ENCODE data around the gene SMIM22. TPM values are rescaled to one million over a fixed set of nuclear protein-coding genes. Genes with fewer than 3 reads are reported as not detected.

SMIM22 gene
- total and polyA plus RNA-seq, 2 donors (not counting 3 experiments of a cell fraction or from before 2014, with no cell fraction given), result not detected

DNA sequence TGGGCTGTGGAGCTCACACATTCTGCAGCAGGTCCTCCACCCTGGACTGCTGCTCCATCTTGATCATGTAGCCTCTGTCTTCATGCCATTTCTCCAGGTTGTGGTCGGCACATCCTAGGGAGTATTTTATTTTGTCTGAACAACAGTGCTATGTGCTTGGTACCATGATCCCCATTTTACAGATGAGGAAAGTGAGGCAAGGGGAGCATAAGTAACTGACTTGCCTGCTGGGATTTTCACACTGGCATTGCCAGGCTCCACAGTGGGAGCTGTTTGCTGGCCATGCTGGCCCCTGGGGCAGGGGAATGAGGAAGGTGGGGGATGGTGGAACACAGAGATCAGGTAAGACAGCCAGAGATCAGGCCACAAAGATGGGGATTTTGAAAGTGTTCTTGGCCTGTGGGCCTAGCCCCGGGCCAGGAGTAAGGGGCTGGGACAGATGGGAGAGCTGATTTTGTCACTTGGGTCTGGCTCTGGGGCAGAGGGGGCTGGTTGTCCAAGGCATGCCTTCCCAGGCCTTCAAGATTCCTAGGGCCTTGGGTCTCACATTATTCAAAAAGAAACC is 18.9 kb upstream of the SMIM22 start:
- no peak overlapping the region for H3K4me3 ChIP-seq (replicated peaks in 1 of 3; ENCODE audit: insufficient read depth in 1 of 3, low read depth in 1 of 3, low read length in 3 of 3)
- no peaks in the 10 kb centered on the region for H4K20me1 ChIP-seq (replicated peaks; ENCODE audit: control insufficient read depth, extremely low read depth, insufficient read depth, low read length)
- H3K27me3 ChIP-seq (ENCODE audit: control insufficient read depth in 2 of 2, insufficient read depth in 2 of 2, low read length in 2 of 2), result no peaks in the 10 kb centered on the region
- no peaks in the 10 kb centered on the region for H3K9me1 ChIP-seq (replicated peaks; ENCODE audit: control insufficient read depth, extremely low read depth, insufficient read depth, low read length)
- TF ChIP-seq POLR2AphosphoS5 (IDR thresholded peaks at IDR 0.05; ENCODE audit: insufficient read depth, low read depth, low read length) (no peak), POLR2A (IDR thresholded peaks at IDR 0.05; ENCODE audit: low read depth, low read length) (no peak), MAX (IDR thresholded peaks at IDR 0.05; ENCODE audit: insufficient read depth, insufficient read length) (no peak), MYC (IDR thresholded peaks at IDR 0.05; ENCODE audit: low read depth, low read length) (no peak), GATA2 (IDR thresholded peaks at IDR 0.05; ENCODE audit: insufficient read depth, insufficient read length, low read depth, low read length) (no peak), EZH2 (IDR thresholded peaks at IDR 0.05; ENCODE audit: borderline replicate concordance, low read depth, low read length, severe bottlenecking) (no peak), FOS (IDR thresholded peaks at IDR 0.05; ENCODE audit: borderline replicate concordance, insufficient read depth, low read length) (no peak), JUN (IDR thresholded peaks at IDR 0.05; ENCODE audit: borderline replicate concordance, insufficient read depth, insufficient read length, low read depth) (no peak)
- TF ChIP-seq, protein P1, sequence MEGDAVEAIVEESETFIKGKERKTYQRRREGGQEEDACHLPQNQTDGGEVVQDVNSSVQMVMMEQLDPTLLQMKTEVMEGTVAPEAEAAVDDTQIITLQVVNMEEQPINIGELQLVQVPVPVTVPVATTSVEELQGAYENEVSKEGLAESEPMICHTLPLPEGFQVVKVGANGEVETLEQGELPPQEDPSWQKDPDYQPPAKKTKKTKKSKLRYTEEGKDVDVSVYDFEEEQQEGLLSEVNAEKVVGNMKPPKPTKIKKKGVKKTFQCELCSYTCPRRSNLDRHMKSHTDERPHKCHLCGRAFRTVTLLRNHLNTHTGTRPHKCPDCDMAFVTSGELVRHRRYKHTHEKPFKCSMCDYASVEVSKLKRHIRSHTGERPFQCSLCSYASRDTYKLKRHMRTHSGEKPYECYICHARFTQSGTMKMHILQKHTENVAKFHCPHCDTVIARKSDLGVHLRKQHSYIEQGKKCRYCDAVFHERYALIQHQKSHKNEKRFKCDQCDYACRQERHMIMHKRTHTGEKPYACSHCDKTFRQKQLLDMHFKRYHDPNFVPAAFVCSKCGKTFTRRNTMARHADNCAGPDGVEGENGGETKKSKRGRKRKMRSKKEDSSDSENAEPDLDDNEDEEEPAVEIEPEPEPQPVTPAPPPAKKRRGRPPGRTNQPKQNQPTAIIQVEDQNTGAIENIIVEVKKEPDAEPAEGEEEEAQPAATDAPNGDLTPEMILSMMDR (IDR thresholded peaks at IDR 0.05; ENCODE audit: extremely low read depth in 1 of 2, insufficient read depth in 1 of 2, low read depth in 1 of 2, low read length in 2 of 2), result no peak
- intact Hi-C loops (cut with micrococcal nuclease), result no loop called here
- H3K9ac ChIP-seq (replicated peaks; ENCODE audit: extremely low read depth, insufficient read depth, low read length), result no peak overlapping the region
- BruUV-seq (replicated peaks), result no TSS peak
- H3K4me1 ChIP-seq (ENCODE audit: control insufficient read depth, extremely low read depth, insufficient read depth, low read length), result no peaks in the 10 kb centered on the region
- H3K9me3 ChIP-seq (replicated peaks; ENCODE audit: control insufficient read depth, insufficient read depth, low read length), result no peaks in the 10 kb centered on the region
- H3K79me2 ChIP-seq (ENCODE audit: control insufficient read depth, insufficient read depth, low read length), result no peaks in the 10 kb centered on the region
- POLR2A ChIA-PET, result no interaction called here
- FAIRE-seq (no peak), DNase-seq (ENCODE audit: low read depth, low spot score) (no peak)
- no peak overlapping the region for H3K27ac ChIP-seq (ENCODE audit: insufficient read depth, low read depth, low read length)
- dilution Hi-C loops (cut with MboI; ENCODE audit: extremely low pct_ligation_motif_present, low sequenced_read_pairs), result no loop called here
- no peak overlapping the region for H3K4me2 ChIP-seq (ENCODE audit: insufficient read depth, low read length)
- no peaks in the 10 kb centered on the region for H3K36me3 ChIP-seq (ENCODE audit: control insufficient read depth in 2 of 2, extremely low read depth in 1 of 2, insufficient read depth in 2 of 2, low read length in 2 of 2)
- no peak overlapping the region for H2AFZ ChIP-seq (ENCODE audit: low read depth, low read length)
- CTCF ChIA-PET, result no interaction called here

Measured in endothelial cell of umbilical vein (primary cell).